GM12878 (cell line): Measurements from ENCODE around the gene BARD1. TPM values are rescaled to one million over a fixed set of nuclear protein-coding genes. Genes with fewer than 3 reads are reported as not detected.

Experiments
- ATAC-seq: fragments of 200-7000 bp; cut with Tn5 transposase; 3 replicates; pipeline ENCODE4 v1.9.1; 2020; ENCODE audit warnings: mild to moderate bottlenecking, moderate library complexity
- BruUV-seq: library from RNA; stranded (reverse); fragments of 400-500 nt; replicated peaks from 2 replicates; lab custom pipeline; 2021; lab: Mats Ljungman, UMichigan
- CTCF ChIA-PET: fragments of 300-600 bp; sonication (Branson Sonifier 250); formaldehyde crosslinking; extraction: SDS; loops from one replicate; lab custom pipeline; 2021; ENCODE audit warnings: inconsistent platforms; lab: Yijun Ruan, JAX
- POLR2A ChIA-PET: fragments of 350-600 bp; formaldehyde crosslinking; extraction: SDS; loops from one replicate; lab custom pipeline; 2021; ENCODE audit warnings: inconsistent platforms; lab: Charles Lee
- RAD21 ChIA-PET: fragments of 300-600 bp; sonication (Branson Sonifier 250); formaldehyde crosslinking; loops from one replicate; lab custom pipeline; 2023; ENCODE audit warnings: antibody characterized with exemption; ENCODE audit not compliant: unreplicated experiment; lab: Charles Lee
- SMC1A ChIA-PET: fragments of 300-600 bp; sonication (Branson Sonifier 250); formaldehyde crosslinking; loops from one replicate; lab custom pipeline; 2023; ENCODE audit not compliant: unreplicated experiment, uncharacterized antibody; lab: Charles Lee
- DNase-seq: peaks from one replicate; pipeline ENCODE4 v3.0.0-alpha.2; 2011; ENCODE audit warnings: low read depth, low spot score
- FAIRE-seq: peaks from 3 replicates; lab custom pipeline; 2011; peaks lifted over from hg19 to GRCh38; lab: Jason Lieb, UNC
- H2AFZ ChIP-seq: 2 replicates; pipeline ENCODE4 v1.6.0; 2011; ENCODE audit warnings: low read depth, low read length, control low read depth; ENCODE audit not compliant: control insufficient read depth
- H3K27ac ChIP-seq: 2 replicates; pipeline ENCODE4 v1.5.1; 2011; ENCODE audit warnings: control low read depth; ENCODE audit not compliant: control insufficient read depth, insufficient read depth
- H3K27me3 ChIP-seq, 2 experiments: replicated peaks in 1 of 2; 2 replicates each; pipeline versions ENCODE4 v1.6.0 to v1.6.1; 2011; ENCODE audit warnings: low read length in 1 of 2; ENCODE audit not compliant: control insufficient read depth in 2 of 2, insufficient read depth in 2 of 2
- H3K36me3 ChIP-seq, 2 experiments: 2 replicates each; pipeline ENCODE4 v1.5.1; 2011; ENCODE audit warnings: low read length in 1 of 2; ENCODE audit not compliant: control insufficient read depth in 2 of 2, insufficient read depth in 2 of 2
- H3K4me1 ChIP-seq: 2 replicates; pipeline ENCODE4 v1.6.1; 2011; ENCODE audit warnings: mild to moderate bottlenecking, low read length, moderate library complexity, mixed read lengths; ENCODE audit not compliant: control insufficient read depth, insufficient read depth
- H3K4me2 ChIP-seq: 2 replicates; pipeline ENCODE4 v1.6.0; 2011; ENCODE audit warnings: control low read depth; ENCODE audit not compliant: control insufficient read depth, insufficient read depth
- H3K4me3 ChIP-seq: fragments of 200-600 bp; sonication (generic); 2 replicates; pipeline ENCODE4 v1.5.1; 2016
- H3K79me2 ChIP-seq: 2 replicates; pipeline ENCODE4 v1.6.0; 2011; ENCODE audit warnings: low read length; ENCODE audit not compliant: control insufficient read depth, insufficient read depth
- H3K9ac ChIP-seq: 2 replicates; pipeline ENCODE4 v1.8.0; 2011; ENCODE audit warnings: low read length, control low read depth, mixed read lengths; ENCODE audit not compliant: control insufficient read depth, insufficient read depth
- H3K9me3 ChIP-seq: replicated peaks from 3 replicates; pipeline ENCODE4 v1.5.1; 2011; ENCODE audit warnings: mild to moderate bottlenecking, low read length; ENCODE audit not compliant: control insufficient read depth, insufficient read depth
- H4K20me1 ChIP-seq: 2 replicates; pipeline ENCODE4 v1.6.0; 2011; ENCODE audit not compliant: control insufficient read depth, insufficient read depth
- JUNB ChIP-seq: IDR thresholded peaks from 2 replicates; pipeline ENCODE4 v1.6.1; 2016; ENCODE audit warnings: antibody characterized with exemption, mild to moderate bottlenecking
- LARP7 ChIP-seq: fragments of 450-650 bp; IDR thresholded peaks from 2 replicates; pipeline ENCODE4 v1.6.1; 2017; ENCODE audit warnings: mild to moderate bottlenecking
- USF1 ChIP-seq: IDR thresholded peaks from 2 replicates; pipeline ENCODE4 v1.6.1; 2011; ENCODE audit warnings: borderline replicate concordance, low read depth, mild to moderate bottlenecking, moderate library complexity, mixed read lengths, low read length; ENCODE audit not compliant: insufficient read depth; ENCODE audit errors: extremely low read length
- WGBS: methylation state at CpG from one replicate; pipeline ENCODE4 v1.1.6; 2016; ENCODE audit warnings: low lambda C conversion rate; ENCODE audit not compliant: insufficient replicate concordance, insufficient coverage; ENCODE audit errors: missing lambda C conversion rate; 5-methylcytosine and 5-hydroxymethylcytosine counted together
- in situ Hi-C: fragments of 300-500 bp; cut with MboI; formaldehyde crosslinking; loops from 9 replicates; pipeline ENCODE4 v1.14.3; 2018; ENCODE audit warnings: mixed read lengths
- intact Hi-C: fragments of 100-400 bp; cut with micrococcal nuclease; formaldehyde crosslinking; loops from one replicate; pipeline ENCODE4 v1.14.2; 2022; ENCODE audit not compliant: unreplicated experiment
- polyA plus RNA-seq, 11 experiments: library from polyadenylated mRNA; depleted of rRNA in 4 of 11; unstranded in 6 of 11; stranded (reverse) in 5 of 11; fragments of >200 nt; fragmentation: Nextera tagmentation in 4 of 11; fragmentation: Illumina TruSeq in 1 of 11; extraction: Ambion mirVana in 4 of 11; extraction: Trizol in 1 of 11; gene quantifications; 1 replicate in 1 of 11; 2 replicates in 10 of 11; pipeline versions ENCODE4 v1.2.1 to v1.2.3, GENCODE V29; 2011 to 2016; ENCODE audit warnings: inconsistent platforms in 2 of 11, missing spikeins in 2 of 11, low read depth in 1 of 11
- small RNA-seq: library from RNA; depleted of rRNA; stranded (forward); fragments of <200 nt; gene quantifications from one replicate; pipeline ENCODE3, GENCODE V24; 2014
- total RNA-seq, 4 experiments: library from RNA; depleted of rRNA in 3 of 4; stranded (reverse); fragments of >200 nt in 3 of 4; fragmentation: Illumina TruSeq in 1 of 4; extraction: Trizol in 1 of 4; gene quantifications; 2 replicates each; pipeline versions ENCODE4 v1.2.1 to v1.2.3, GENCODE V29; 2013 to 2021

The BARD1 gene
- total and polyA plus RNA-seq, 10 of the 15 experiments (the other 5 are each of a cell fraction or from before 2014, with no cell fraction given), result 15.3 to 45.7 (median 31.6) TPM

- TF ChIP-seq USF1, result no peak
- TF ChIP-seq, all 136 proteins: peak for 0
These were observed 129.7 kb downstream of the BARD1 start (continued) for GRCh38 chr2:214679736-214680135.

GRCh38 chr2:214676421-214677089, 132.9 kb downstream of the BARD1 start:
- Histone ChIP-seq H3K79me2 (no peaks in the 10 kb centered on the region), H3K4me1 (no peaks in the 10 kb centered on the region), H3K36me3 (no peaks in the 10 kb centered on the region), H3K27ac (no peak overlapping the region), H3K4me2 (no peak overlapping the region), H3K4me3 (no peak overlapping the region), H3K27me3 (no peaks in the 10 kb centered on the region), H4K20me1 (no peaks in the 10 kb centered on the region), H2AFZ (no peak overlapping the region), H3K9me3 (no peaks in the 10 kb centered on the region; the same call in 2 of the 3 replicates), H3K9ac (no peak overlapping the region)
- BruUV-seq, result no TSS peak
- ChIA-PET POLR2A (no interaction called here), CTCF (no interaction called here), RAD21 (interaction anchor here (0.5 to 0.8 kb wide), 2 partner anchors 12 to 130 kb away, joined by 3 to 5 read pairs; no protein-coding TSS in a partner anchor), SMC1A (no interaction called here)
- ATAC-seq (peak; percentile 46), FAIRE-seq (no peak), DNase-seq (no peak)
- no peak for TF ChIP-seq LARP7
- 0 out of 2 replicates have a peak, but pooled peaks have one; percentile 15 for TF ChIP-seq JUNB
- WGBS, result 34% methylated on average over 5 of the region's 5 CpGs
- in situ Hi-C loops, result no loop called here
- intact Hi-C loops, result no loop called here

Small RNA genes lying within 50 kb of the gene (small RNA-seq; reads per million reads assigned to genes)
- 1.4 reads per million, percentile 45 among the genes with 10 or more reads in this experiment for gene SNORA70I
